WTC11 (cell line): ENCODE measurements around the gene ZNF804A. TPM values are rescaled to one million over a fixed set of nuclear protein-coding genes. Genes with fewer than 3 reads are reported as not detected.

ENCODE experiments used
- ATAC-seq: fragments of 200-7000 bp; cut with Tn5 transposase; 2 replicates; pipeline ENCODE4 v1.10.0; 2021; ENCODE audit warnings: mild to moderate bottlenecking, moderate library complexity
- CTCF ChIA-PET: fragments of 300-600 bp; sonication (Branson Sonifier 250); formaldehyde crosslinking; loops from one replicate; lab custom pipeline; 2021; ENCODE audit warnings: antibody characterized with exemption; lab: Charles Lee
- POLR2A ChIA-PET: fragments of 350-600 bp; sonication (Branson Sonifier 250); formaldehyde crosslinking; loops from one replicate; lab custom pipeline; 2021; ENCODE audit warnings: antibody characterized with exemption; lab: Charles Lee
- DNase-seq: peaks from one replicate; pipeline ENCODE4 v3.0.0; 2021; ENCODE audit warnings: low spot score
- H3K27ac Mint-ChIP-seq: 2 replicates; pipeline ENCODE4 v1.8.0; 2021; ENCODE audit warnings: mixed read lengths
- H3K27me3 Mint-ChIP-seq: 2 replicates; pipeline ENCODE4 v1.8.0; 2021; ENCODE audit warnings: low read depth, mild to moderate bottlenecking, moderate library complexity, mixed read lengths
- H3K36me3 Mint-ChIP-seq: 2 replicates; pipeline ENCODE4 v1.8.0; 2021; ENCODE audit warnings: mixed read lengths
- H3K4me1 Mint-ChIP-seq: 2 replicates; pipeline ENCODE4 v1.8.0; 2022; ENCODE audit warnings: mixed read lengths
- H3K4me3 Mint-ChIP-seq: 2 replicates; pipeline ENCODE4 v1.8.0; 2021; ENCODE audit warnings: mild to moderate bottlenecking, moderate library complexity, mixed read lengths
- H3K9me3 Mint-ChIP-seq: 2 replicates; pipeline ENCODE4 v1.8.0; 2021; ENCODE audit warnings: mixed read lengths
- ATF2 ChIP-seq: sonication (generic); formaldehyde crosslinking; IDR thresholded peaks from 2 replicates; pipeline ENCODE4 v1.8.1; 2022; ENCODE audit warnings: low read depth, missing genetic modification reagents, borderline replicate concordance
- ERG ChIP-seq: fragments of 250-450 bp; sonication (Bioruptor Pico); IDR thresholded peaks from 2 replicates; pipeline ENCODE4 v1.8.0; 2021; ENCODE audit warnings: mild to moderate bottlenecking
- GABPB1 ChIP-seq: sonication (generic); formaldehyde crosslinking; IDR thresholded peaks from 2 replicates; pipeline ENCODE4 v1.8.1; 2023; ENCODE audit warnings: mild to moderate bottlenecking, missing genetic modification reagents
- HMGXB4 ChIP-seq: sonication (generic); formaldehyde crosslinking; IDR thresholded peaks from 2 replicates; pipeline ENCODE4 v1.8.1; 2023; ENCODE audit warnings: mild to moderate bottlenecking, moderate library complexity, missing genetic modification reagents
- IRF1 ChIP-seq: sonication (generic); formaldehyde crosslinking; IDR thresholded peaks from 2 replicates; pipeline ENCODE4 v1.8.0; 2023; ENCODE audit warnings: missing genetic modification reagents
- RELA ChIP-seq: sonication (generic); formaldehyde crosslinking; IDR thresholded peaks from 2 replicates; pipeline ENCODE4 v1.8.1; 2022; ENCODE audit warnings: missing genetic modification reagents, mild to moderate bottlenecking, borderline replicate concordance
- RORB ChIP-seq: fragments of 250-450 bp; sonication (Bioruptor Pico); IDR thresholded peaks from 2 replicates; pipeline ENCODE4 v1.9.0; 2021; ENCODE audit warnings: mild to moderate bottlenecking
- SMAD4 ChIP-seq: sonication (generic); formaldehyde crosslinking; IDR thresholded peaks from 2 replicates; pipeline ENCODE4 v1.8.0; 2022; ENCODE audit warnings: mild to moderate bottlenecking, missing genetic modification reagents
- SP1 ChIP-seq: sonication (generic); formaldehyde crosslinking; conservative IDR thresholded peaks from 2 replicates; pipeline ENCODE4 v1.8.1; 2022; ENCODE audit warnings: missing genetic modification reagents
- total RNA-seq: library from RNA; stranded (reverse); gene quantifications from 3 replicates; pipeline ENCODE4 v1.2.3, GENCODE V29; 2021
- TF ChIP-seq, protein P1 (sequence below): sonication (generic); formaldehyde crosslinking; IDR thresholded peaks from 2 replicates; pipeline ENCODE4 v1.8.1; 2023; ENCODE audit warnings: mild to moderate bottlenecking, missing genetic modification reagents, moderate library complexity
- TF ChIP-seq, protein P2 (sequence below): fragments of 200-600 bp; IDR thresholded peaks from 2 replicates; pipeline ENCODE4 v1.8.0; 2022; ENCODE audit warnings: antibody characterized with exemption
- TF ChIP-seq, protein P3 (sequence below): sonication (generic); formaldehyde crosslinking; IDR thresholded peaks from 2 replicates; pipeline ENCODE4 v1.8.1; 2023; ENCODE audit warnings: mild to moderate bottlenecking, missing genetic modification reagents, borderline replicate concordance

ZNF804A gene
- total RNA-seq, 1 experiment from 2014 or later, result not detected

DNA sequence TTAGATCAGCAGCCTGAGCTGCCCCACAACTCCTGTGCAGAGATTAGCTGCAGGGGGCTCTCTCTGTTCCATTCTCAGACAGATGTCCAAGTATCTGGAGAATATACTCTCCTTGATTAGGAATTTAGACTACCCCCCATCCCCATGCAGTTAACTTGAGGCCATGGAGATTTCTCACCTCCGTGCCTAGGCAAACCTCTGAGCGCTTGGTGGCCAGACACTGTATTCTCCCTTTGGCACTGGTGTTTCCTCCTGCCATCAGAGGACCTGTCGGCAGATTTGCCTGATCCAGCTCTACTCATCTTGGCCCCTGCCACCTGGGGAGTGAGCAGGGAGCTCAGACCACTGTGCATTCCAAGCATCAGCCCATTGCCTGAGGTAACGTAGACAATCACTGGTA is 48.3 kb downstream of the ZNF804A start (continued):
- TF ChIP-seq, protein P1, sequence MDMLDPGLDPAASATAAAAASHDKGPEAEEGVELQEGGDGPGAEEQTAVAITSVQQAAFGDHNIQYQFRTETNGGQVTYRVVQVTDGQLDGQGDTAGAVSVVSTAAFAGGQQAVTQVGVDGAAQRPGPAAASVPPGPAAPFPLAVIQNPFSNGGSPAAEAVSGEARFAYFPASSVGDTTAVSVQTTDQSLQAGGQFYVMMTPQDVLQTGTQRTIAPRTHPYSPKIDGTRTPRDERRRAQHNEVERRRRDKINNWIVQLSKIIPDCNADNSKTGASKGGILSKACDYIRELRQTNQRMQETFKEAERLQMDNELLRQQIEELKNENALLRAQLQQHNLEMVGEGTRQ (CRISPR knock-in tag), result no peak
- TF ChIP-seq RELA (CRISPR knock-in tag) (no peak), HMGXB4 (CRISPR knock-in tag) (no peak), GABPB1 (CRISPR knock-in tag) (no peak), ERG (CRISPR knock-in tag) (no peak), ATF2 (no peak), SMAD4 (CRISPR knock-in tag) (no peak)
- TF ChIP-seq, protein P2, sequence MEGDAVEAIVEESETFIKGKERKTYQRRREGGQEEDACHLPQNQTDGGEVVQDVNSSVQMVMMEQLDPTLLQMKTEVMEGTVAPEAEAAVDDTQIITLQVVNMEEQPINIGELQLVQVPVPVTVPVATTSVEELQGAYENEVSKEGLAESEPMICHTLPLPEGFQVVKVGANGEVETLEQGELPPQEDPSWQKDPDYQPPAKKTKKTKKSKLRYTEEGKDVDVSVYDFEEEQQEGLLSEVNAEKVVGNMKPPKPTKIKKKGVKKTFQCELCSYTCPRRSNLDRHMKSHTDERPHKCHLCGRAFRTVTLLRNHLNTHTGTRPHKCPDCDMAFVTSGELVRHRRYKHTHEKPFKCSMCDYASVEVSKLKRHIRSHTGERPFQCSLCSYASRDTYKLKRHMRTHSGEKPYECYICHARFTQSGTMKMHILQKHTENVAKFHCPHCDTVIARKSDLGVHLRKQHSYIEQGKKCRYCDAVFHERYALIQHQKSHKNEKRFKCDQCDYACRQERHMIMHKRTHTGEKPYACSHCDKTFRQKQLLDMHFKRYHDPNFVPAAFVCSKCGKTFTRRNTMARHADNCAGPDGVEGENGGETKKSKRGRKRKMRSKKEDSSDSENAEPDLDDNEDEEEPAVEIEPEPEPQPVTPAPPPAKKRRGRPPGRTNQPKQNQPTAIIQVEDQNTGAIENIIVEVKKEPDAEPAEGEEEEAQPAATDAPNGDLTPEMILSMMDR, result no peak

DNA sequence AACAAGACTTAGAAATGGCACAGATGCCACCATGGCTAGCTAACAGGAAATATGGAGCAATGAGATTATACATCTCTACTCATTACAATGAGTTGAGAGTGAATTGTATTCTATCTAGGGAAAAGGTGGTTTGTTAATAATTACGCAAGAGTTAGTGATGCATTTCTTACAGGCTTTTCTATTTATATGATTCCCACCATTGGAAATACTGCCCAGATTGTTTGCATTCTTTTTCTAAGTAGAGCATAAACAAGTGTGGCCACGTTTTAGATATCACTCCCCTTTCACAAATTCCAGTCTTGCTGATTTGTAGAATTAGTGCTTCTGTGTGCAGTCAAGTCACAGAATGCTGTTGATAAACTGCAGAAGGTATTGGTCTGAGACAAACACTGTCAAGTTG is 56.6 kb downstream of the ZNF804A start:
- Mint-ChIP-seq H3K27ac (no peak overlapping the region), H3K27me3 (no peaks in the 10 kb centered on the region), H3K4me3 (no peak overlapping the region), H3K4me1 (no peaks in the 10 kb centered on the region), H3K9me3 (peaks cover 11% of the 10 kb centered on the region), H3K36me3 (no peaks in the 10 kb centered on the region)
- ATAC-seq (no peak), DNase-seq (no peak)
- CTCF ChIA-PET, result no interaction called here
- TF ChIP-seq IRF1 (CRISPR knock-in tag), result no peak
- TF ChIP-seq RORB (CRISPR knock-in tag), result no peak
- TF ChIP-seq SP1 (CRISPR knock-in tag), result no peak
- TF ChIP-seq, protein P3, sequence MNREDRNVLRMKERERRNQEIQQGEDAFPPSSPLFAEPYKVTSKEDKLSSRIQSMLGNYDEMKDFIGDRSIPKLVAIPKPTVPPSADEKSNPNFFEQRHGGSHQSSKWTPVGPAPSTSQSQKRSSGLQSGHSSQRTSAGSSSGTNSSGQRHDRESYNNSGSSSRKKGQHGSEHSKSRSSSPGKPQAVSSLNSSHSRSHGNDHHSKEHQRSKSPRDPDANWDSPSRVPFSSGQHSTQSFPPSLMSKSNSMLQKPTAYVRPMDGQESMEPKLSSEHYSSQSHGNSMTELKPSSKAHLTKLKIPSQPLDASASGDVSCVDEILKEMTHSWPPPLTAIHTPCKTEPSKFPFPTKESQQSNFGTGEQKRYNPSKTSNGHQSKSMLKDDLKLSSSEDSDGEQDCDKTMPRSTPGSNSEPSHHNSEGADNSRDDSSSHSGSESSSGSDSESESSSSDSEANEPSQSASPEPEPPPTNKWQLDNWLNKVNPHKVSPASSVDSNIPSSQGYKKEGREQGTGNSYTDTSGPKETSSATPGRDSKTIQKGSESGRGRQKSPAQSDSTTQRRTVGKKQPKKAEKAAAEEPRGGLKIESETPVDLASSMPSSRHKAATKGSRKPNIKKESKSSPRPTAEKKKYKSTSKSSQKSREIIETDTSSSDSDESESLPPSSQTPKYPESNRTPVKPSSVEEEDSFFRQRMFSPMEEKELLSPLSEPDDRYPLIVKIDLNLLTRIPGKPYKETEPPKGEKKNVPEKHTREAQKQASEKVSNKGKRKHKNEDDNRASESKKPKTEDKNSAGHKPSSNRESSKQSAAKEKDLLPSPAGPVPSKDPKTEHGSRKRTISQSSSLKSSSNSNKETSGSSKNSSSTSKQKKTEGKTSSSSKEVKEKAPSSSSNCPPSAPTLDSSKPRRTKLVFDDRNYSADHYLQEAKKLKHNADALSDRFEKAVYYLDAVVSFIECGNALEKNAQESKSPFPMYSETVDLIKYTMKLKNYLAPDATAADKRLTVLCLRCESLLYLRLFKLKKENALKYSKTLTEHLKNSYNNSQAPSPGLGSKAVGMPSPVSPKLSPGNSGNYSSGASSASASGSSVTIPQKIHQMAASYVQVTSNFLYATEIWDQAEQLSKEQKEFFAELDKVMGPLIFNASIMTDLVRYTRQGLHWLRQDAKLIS (CRISPR knock-in tag), result no peak
- POLR2A ChIA-PET, result no interaction called here
